Adipocyte (in vitro differentiated cells): Measurements from ENCODE around the gene CCNE1.

Source experiments
- DNase-seq: peaks from one replicate; pipeline ENCODE4 v3.0.0-alpha.2; 2015; ENCODE audit warnings: low read depth
- H3K27me3 ChIP-seq: replicated peaks from 2 replicates; pipeline ENCODE4 v1.7.0; 2013; ENCODE audit warnings: mild to moderate bottlenecking, low read length, moderate library complexity; ENCODE audit not compliant: control insufficient read depth, insufficient read depth
- H3K36me3 ChIP-seq: 2 replicates; pipeline ENCODE4 v1.7.0; 2013; ENCODE audit warnings: low read length, mild to moderate bottlenecking, moderate library complexity; ENCODE audit not compliant: control insufficient read depth, insufficient read depth, severe bottlenecking
- H3K4me1 ChIP-seq: 2 replicates; pipeline ENCODE4 v1.7.0; 2013; ENCODE audit warnings: mild to moderate bottlenecking, low read length, moderate library complexity; ENCODE audit not compliant: control insufficient read depth, insufficient read depth
- H3K4me3 ChIP-seq: 2 replicates; pipeline ENCODE4 v1.7.0; 2013; ENCODE audit warnings: mild to moderate bottlenecking, low read length, moderate library complexity
- H3K9ac ChIP-seq: 2 replicates; pipeline ENCODE4 v1.7.0; 2013; ENCODE audit warnings: mild to moderate bottlenecking, low read length, moderate library complexity
- H3K9me3 ChIP-seq: 2 replicates; pipeline ENCODE4 v1.7.0; 2013; ENCODE audit warnings: mild to moderate bottlenecking, low read length, moderate library complexity; ENCODE audit not compliant: control insufficient read depth

The CCNE1 gene

DNA sequence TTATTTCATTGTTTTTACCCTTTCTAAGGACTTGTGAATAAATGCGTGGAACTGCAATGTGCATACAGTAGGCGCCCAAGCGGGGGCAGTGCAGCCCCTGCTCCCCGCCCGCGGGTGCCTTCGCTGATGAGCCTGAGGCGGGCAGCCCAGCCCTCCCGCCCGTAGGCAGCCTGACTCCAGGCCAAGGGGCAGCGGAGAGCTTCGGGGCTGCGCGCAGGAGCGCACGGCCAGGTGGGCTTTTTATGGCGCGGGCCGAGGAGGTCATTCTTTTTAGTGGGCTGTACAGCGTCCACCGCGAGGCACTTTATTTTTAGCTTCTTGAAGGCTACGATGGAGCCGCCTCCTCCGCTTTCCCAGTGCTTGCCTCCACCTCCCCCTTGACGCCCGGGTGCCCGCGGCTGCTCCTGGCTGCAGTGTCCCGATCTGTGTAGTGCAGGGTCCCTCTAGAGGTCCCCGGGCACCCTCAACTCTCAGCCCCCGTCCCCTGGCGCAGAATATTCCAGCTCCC lies 60.5 kb downstream of the CCNE1 start:
- Histone ChIP-seq H3K4me3 (no peak overlapping the region), H3K9ac (no peak overlapping the region), H3K36me3 (no peaks in the 10 kb centered on the region), H3K27me3 (peaks cover 18% of the 10 kb centered on the region), H3K4me1 (no peaks in the 10 kb centered on the region), H3K9me3 (peaks cover 8% of the 10 kb centered on the region)
- no peak for DNase-seq

DNA sequence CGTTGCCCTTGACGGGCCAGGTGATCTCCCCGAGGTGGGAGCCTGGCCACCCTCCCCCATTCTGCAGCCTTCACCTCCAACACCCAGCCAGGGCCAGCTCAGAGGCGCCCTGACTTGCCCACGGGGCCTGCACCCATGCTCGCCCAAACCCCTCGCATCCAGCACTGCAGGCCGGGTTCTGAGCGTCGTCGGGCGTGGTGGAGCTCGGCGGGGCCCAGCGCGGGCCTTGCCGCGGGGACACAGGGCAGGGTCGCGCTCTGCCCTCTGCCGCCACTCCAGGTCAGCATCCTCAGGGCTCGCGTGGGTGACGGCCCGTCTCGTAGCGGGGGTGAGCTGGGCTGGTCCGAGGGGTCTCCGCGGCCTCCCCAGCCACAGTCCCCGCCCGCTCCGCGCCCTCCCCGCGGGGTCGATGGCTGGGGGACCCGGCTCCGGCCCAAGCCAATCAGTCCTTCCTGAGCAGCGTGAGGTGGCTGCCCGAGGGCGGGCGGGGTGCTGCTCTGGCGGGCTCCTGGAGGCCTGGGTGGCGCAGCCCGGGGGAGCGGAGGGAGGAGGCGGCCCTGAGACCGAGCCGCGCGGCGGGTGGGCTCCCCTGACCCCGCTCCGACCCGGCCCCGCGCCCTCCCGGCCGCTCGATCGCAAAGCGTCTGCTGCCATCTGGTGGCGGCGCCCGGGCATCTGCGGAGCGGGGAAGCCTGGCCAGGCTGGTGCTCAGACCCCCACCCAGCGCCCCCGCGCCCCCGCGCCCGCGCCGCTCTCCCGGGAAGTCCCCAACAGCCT lies 61.4 kb downstream of the CCNE1 start:
- peak; percentile 78 for DNase-seq

More for the DNA sequence above, 61.4 kb downstream of the CCNE1 start:
- peak overlapping the region; percentile 52 for H3K4me3 ChIP-seq
- H3K4me1 ChIP-seq, result no peaks in the 10 kb centered on the region
- H3K36me3 ChIP-seq, result no peaks in the 10 kb centered on the region
- H3K9ac ChIP-seq, result no peak overlapping the region
- peaks cover 24% of the 10 kb centered on the region for H3K27me3 ChIP-seq
- peaks cover 3% of the 10 kb centered on the region for H3K9me3 ChIP-seq
